C4-2B (cell line): ENCODE data around the gene MRPL11.

ENCODE experiments used
- H3K27ac ChIP-seq: fragments of 450-650 bp; 2 replicates; pipeline ENCODE4 v1.5.1; 2017
- ZFX ChIP-seq: fragments of 450-650 bp; IDR thresholded peaks from 2 replicates; pipeline ENCODE4 v1.6.1; 2017
- TF ChIP-seq, protein P1 (sequence below): fragments of 450-650 bp; conservative IDR thresholded peaks from 2 replicates; pipeline ENCODE4 v1.5.1; 2017; ENCODE audit warnings: mild to moderate bottlenecking

MRPL11 gene

DNA sequence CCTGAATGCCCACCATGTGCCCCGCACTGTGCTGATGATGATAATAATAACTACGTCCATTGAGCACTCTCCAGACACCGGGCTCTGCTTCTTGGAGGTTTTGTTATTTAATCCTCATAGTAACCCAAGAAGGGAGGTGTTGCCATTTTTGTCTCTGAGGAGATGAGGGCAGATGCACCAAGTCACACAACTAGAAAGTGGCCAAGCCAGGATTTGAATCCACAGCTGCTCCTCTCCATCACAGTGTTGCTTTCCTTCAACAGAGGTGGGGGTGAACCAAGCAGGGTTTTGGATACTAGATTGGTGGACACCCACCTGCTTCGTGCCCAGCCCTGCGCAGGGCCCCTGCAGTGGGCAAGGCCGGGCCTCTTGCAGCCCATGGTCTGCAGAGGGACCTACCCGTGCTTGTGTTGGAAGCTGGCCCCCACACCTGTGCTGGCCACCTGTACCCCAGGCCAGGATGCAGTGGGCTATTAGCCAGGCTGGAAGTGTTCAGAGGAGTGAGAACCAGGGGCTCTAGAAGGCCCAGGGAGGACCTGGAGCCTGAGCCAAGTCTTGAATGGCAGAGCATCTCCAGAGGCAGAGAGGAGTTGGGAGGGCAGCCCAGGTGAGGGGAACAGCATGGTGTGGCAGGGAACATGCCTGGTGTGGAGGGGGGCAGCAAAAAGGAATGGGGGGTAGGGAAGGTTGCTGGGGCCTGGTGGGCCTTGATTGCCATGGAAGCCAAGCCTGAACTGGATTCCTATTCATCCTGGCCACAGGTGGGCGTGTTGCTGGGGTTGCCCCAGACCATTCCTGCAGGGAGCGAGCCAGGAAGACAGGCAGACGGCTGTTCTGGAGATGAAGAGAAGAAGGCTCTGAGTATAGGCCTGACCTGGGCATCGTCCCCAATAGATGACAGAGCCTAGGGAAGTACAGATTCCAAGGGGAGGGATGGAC lies 38.9 kb upstream of the MRPL11 start:
- TF ChIP-seq, protein P1, sequence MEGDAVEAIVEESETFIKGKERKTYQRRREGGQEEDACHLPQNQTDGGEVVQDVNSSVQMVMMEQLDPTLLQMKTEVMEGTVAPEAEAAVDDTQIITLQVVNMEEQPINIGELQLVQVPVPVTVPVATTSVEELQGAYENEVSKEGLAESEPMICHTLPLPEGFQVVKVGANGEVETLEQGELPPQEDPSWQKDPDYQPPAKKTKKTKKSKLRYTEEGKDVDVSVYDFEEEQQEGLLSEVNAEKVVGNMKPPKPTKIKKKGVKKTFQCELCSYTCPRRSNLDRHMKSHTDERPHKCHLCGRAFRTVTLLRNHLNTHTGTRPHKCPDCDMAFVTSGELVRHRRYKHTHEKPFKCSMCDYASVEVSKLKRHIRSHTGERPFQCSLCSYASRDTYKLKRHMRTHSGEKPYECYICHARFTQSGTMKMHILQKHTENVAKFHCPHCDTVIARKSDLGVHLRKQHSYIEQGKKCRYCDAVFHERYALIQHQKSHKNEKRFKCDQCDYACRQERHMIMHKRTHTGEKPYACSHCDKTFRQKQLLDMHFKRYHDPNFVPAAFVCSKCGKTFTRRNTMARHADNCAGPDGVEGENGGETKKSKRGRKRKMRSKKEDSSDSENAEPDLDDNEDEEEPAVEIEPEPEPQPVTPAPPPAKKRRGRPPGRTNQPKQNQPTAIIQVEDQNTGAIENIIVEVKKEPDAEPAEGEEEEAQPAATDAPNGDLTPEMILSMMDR, result no peak
- TF ChIP-seq ZFX, result no peak
- H3K27ac ChIP-seq, result no peak overlapping the region

- no peak for TF ChIP-seq ZFX
- TF ChIP-seq, protein P1, result no peak
- no peak overlapping the region for H3K27ac ChIP-seq
Observed at GRCh38 chr11:66476841-66477251, 38.2 kb upstream of the MRPL11 start.

GRCh38 chr11:66476173-66476840 lies 37.7 kb upstream of the MRPL11 start:
- TF ChIP-seq, protein P1, result no peak
- no peak for TF ChIP-seq ZFX
- no peak overlapping the region for H3K27ac ChIP-seq

- no peak overlapping the region for H3K27ac ChIP-seq
- TF ChIP-seq, protein P1, result no peak
- TF ChIP-seq ZFX, result no peak
Observed at GRCh38 chr11:66475349-66476172, 36.9 kb upstream of the MRPL11 start.

GRCh38 chr11:66473608-66474515 lies 35.2 kb upstream of the MRPL11 start:
- no peak overlapping the region for H3K27ac ChIP-seq
- no peak for TF ChIP-seq ZFX
- TF ChIP-seq, protein P1, result no peak

DNA sequence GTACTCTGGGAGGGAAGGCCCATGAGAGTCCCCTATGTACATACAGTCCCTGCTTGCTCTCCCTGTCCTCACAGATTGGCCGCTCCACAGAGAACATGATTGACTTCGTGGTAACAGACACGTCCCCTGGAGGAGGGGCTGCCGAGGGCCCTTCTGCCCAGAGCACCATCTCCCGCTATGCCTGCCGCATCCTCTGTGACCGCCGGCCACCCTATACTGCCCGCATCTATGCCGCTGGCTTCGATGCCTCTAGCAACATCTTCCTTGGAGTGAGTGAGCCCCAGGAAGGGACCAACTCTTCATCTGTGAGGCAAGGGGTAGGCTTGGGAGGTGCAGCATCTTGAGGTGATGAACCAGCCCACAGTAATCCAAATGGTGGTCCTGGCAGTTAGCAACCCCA lies 34.5 kb upstream of the MRPL11 start:
- no peak overlapping the region for H3K27ac ChIP-seq
- TF ChIP-seq ZFX, result no peak
- TF ChIP-seq, protein P1, result no peak
